GM23338 (cell line): ENCODE measurements around the gene CRELD1. TPM values are rescaled to one million over a fixed set of nuclear protein-coding genes. Genes with fewer than 3 reads are reported as not detected.

Source experiments
- ATAC-seq: fragments of 200-7000 bp; cut with Tn5 transposase; 3 replicates; pipeline ENCODE4 v1.9.1; 2020
- DNase-seq: peaks from one replicate; pipeline ENCODE4 v3.0.0-alpha.2; 2015; ENCODE audit warnings: low spot score
- H2AFZ ChIP-seq: fragments of 200-600 bp; sonication (generic); 2 replicates; pipeline ENCODE4 v1.8.0; 2016; ENCODE audit warnings: antibody characterized with exemption, mild to moderate bottlenecking, moderate library complexity
- H3F3A ChIP-seq: fragments of 200-600 bp; sonication (generic); replicated peaks from 2 replicates; pipeline ENCODE4 v1.8.0; 2017; ENCODE audit warnings: antibody characterized with exemption, mixed run types, low read depth
- H3K27ac ChIP-seq: fragments of 200-600 bp; sonication (generic); 2 replicates; pipeline ENCODE4 v1.6.1; 2016; ENCODE audit warnings: low read depth
- H3K27me3 ChIP-seq: fragments of 200-600 bp; sonication (generic); 2 replicates; pipeline ENCODE4 v1.8.0; 2016; ENCODE audit warnings: mild to moderate bottlenecking, mixed run types, moderate library complexity; ENCODE audit not compliant: insufficient read depth
- H3K36me3 ChIP-seq: fragments of 200-600 bp; sonication (generic); 2 replicates; pipeline ENCODE4 v1.8.0; 2016; ENCODE audit warnings: mild to moderate bottlenecking; ENCODE audit not compliant: insufficient read depth
- H3K4me1 ChIP-seq: fragments of 200-600 bp; sonication (generic); 2 replicates; pipeline ENCODE4 v1.8.0; 2016; ENCODE audit warnings: mild to moderate bottlenecking, moderate library complexity; ENCODE audit not compliant: insufficient read depth
- H3K4me2 ChIP-seq: fragments of 200-600 bp; sonication (generic); 2 replicates; pipeline ENCODE4 v1.7.1; 2017; ENCODE audit warnings: mixed run types
- H3K4me3 ChIP-seq: fragments of 200-600 bp; sonication (generic); 2 replicates; pipeline ENCODE4 v1.6.1; 2016; ENCODE audit warnings: mixed run types
- H3K79me2 ChIP-seq: fragments of 200-600 bp; sonication (generic); replicated peaks from 2 replicates; pipeline ENCODE4 v1.8.0; 2017; ENCODE audit warnings: mild to moderate bottlenecking; ENCODE audit not compliant: insufficient read depth
- H3K9me2 ChIP-seq: fragments of 200-600 bp; sonication (generic); 2 replicates; pipeline ENCODE4 v1.8.0; 2017; ENCODE audit not compliant: insufficient read depth
- H4K20me1 ChIP-seq: fragments of 200-600 bp; sonication (generic); replicated peaks from 2 replicates; pipeline ENCODE4 v1.8.0; 2017; ENCODE audit warnings: mild to moderate bottlenecking; ENCODE audit not compliant: insufficient read depth
- H3K27ac Mint-ChIP-seq: 2 replicates; pipeline ENCODE4 v1.8.0; 2020; ENCODE audit warnings: inconsistent platforms, mild to moderate bottlenecking, moderate library complexity, mixed read lengths
- H3K27me3 Mint-ChIP-seq: 3 replicates; pipeline ENCODE4 v1.8.0; 2022; ENCODE audit warnings: low read depth, mild to moderate bottlenecking, moderate library complexity, mixed read lengths, inconsistent platforms; ENCODE audit not compliant: insufficient read depth, poor library complexity
- H3K36me3 Mint-ChIP-seq: 3 replicates; pipeline ENCODE4 v1.8.0; 2021; ENCODE audit warnings: low read depth, mild to moderate bottlenecking, inconsistent platforms, moderate library complexity, mixed read lengths
- H3K4me1 Mint-ChIP-seq: 3 replicates; pipeline ENCODE4 v1.8.0; 2020; ENCODE audit warnings: mild to moderate bottlenecking, inconsistent platforms, mixed read lengths
- H3K4me3 Mint-ChIP-seq: 3 replicates; pipeline ENCODE4 v1.8.0; 2021; ENCODE audit warnings: moderate library complexity, mild to moderate bottlenecking, inconsistent platforms, mixed read lengths
- H3K9me3 Mint-ChIP-seq: 3 replicates; pipeline ENCODE4 v1.8.0; 2020; ENCODE audit warnings: moderate library complexity, mild to moderate bottlenecking, inconsistent platforms, mixed read lengths
- CREB1 ChIP-seq: fragments of 250-450 bp; sonication (Bioruptor Pico); IDR thresholded peaks from 2 replicates; pipeline ENCODE4 v1.5.0; 2020; ENCODE audit warnings: low read depth, mild to moderate bottlenecking, moderate library complexity
- polyA plus RNA-seq: library from polyadenylated mRNA; unstranded; fragments of >200 nt; fragmentation: Nextera tagmentation; extraction: Ambion mirVana; gene quantifications from 2 replicates; pipeline ENCODE4 v1.2.1, GENCODE V29; 2016
- total RNA-seq: library from RNA; depleted of rRNA; stranded (reverse); fragments of >200 nt; shearing (Covaris generic); gene quantifications from 2 replicates; pipeline ENCODE4 v1.2.3, GENCODE V29; 2014
- TF ChIP-seq, protein P1 (sequence below): fragments of 250-450 bp; sonication (Bioruptor Pico); IDR thresholded peaks from 2 replicates; pipeline ENCODE4 v1.5.0; 2020; ENCODE audit warnings: mild to moderate bottlenecking, moderate library complexity
- TF ChIP-seq, protein P2 (sequence below): IDR thresholded peaks from 2 replicates; pipeline ENCODE4 v1.6.1; 2016; ENCODE audit warnings: antibody characterized with exemption

The CRELD1 gene
- total and polyA plus RNA-seq, 2 experiments from 2014 or later = 11.5 to 13.1 TPM

DNA sequence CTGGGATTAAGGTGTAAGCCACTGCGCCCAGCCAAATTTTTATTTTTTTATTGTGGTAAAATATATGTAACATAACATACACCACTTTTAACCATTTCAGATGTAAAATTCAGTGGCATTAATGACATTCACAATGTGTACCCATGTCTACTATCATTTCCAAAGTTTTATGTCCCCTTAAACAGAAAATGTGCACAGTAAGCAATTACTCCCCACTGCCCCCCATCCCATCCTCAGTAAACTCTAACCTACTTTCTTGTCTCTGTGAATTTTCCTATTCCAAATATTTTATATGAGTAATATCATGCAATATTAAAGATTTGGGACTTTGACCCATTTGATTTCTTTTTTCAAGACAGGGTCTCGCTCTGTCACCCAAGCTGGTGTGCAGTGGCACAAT lies 33.2 kb downstream of the CRELD1 start (continued):
- TF ChIP-seq, protein P1, sequence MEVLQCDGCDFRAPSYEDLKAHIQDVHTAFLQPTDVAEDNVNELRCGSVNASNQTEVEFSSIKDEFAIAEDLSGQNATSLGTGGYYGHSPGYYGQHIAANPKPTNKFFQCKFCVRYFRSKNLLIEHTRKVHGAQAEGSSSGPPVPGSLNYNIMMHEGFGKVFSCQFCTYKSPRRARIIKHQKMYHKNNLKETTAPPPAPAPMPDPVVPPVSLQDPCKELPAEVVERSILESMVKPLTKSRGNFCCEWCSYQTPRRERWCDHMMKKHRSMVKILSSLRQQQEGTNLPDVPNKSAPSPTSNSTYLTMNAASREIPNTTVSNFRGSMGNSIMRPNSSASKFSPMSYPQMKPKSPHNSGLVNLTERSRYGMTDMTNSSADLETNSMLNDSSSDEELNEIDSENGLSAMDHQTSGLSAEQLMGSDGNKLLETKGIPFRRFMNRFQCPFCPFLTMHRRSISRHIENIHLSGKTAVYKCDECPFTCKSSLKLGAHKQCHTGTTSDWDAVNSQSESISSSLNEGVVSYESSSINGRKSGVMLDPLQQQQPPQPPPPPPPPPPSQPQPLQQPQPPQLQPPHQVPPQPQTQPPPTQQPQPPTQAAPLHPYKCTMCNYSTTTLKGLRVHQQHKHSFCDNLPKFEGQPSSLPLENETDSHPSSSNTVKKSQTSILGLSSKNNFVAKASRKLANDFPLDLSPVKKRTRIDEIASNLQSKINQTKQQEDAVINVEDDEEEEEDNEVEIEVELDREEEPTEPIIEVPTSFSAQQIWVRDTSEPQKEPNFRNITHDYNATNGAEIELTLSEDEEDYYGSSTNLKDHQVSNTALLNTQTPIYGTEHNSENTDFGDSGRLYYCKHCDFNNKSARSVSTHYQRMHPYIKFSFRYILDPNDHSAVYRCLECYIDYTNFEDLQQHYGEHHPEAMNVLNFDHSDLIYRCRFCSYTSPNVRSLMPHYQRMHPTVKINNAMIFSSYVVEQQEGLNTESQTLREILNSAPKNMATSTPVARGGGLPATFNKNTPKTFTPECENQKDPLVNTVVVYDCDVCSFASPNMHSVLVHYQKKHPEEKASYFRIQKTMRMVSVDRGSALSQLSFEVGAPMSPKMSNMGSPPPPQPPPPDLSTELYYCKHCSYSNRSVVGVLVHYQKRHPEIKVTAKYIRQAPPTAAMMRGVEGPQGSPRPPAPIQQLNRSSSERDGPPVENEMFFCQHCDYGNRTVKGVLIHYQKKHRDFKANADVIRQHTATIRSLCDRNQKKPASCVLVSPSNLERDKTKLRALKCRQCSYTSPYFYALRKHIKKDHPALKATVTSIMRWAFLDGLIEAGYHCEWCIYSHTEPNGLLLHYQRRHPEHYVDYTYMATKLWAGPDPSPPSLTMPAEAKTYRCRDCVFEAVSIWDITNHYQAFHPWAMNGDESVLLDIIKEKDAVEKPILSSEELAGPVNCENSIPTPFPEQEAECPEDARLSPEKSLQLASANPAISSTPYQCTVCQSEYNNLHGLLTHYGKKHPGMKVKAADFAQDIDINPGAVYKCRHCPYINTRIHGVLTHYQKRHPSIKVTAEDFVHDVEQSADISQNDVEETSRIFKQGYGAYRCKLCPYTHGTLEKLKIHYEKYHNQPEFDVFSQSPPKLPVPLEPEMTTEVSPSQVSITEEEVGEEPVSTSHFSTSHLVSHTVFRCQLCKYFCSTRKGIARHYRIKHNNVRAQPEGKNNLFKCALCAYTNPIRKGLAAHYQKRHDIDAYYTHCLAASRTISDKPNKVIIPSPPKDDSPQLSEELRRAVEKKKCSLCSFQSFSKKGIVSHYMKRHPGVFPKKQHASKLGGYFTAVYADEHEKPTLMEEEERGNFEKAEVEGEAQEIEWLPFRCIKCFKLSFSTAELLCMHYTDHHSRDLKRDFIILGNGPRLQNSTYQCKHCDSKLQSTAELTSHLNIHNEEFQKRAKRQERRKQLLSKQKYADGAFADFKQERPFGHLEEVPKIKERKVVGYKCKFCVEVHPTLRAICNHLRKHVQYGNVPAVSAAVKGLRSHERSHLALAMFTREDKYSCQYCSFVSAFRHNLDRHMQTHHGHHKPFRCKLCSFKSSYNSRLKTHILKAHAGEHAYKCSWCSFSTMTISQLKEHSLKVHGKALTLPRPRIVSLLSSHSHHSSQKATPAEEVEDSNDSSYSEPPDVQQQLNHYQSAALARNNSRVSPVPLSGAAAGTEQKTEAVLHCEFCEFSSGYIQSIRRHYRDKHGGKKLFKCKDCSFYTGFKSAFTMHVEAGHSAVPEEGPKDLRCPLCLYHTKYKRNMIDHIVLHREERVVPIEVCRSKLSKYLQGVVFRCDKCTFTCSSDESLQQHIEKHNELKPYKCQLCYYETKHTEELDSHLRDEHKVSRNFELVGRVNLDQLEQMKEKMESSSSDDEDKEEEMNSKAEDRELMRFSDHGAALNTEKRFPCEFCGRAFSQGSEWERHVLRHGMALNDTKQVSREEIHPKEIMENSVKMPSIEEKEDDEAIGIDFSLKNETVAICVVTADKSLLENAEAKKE (CRISPR knock-in tag) = no peak
- no peak for TF ChIP-seq CREB1 (CRISPR knock-in tag)
- TF ChIP-seq, protein P2, sequence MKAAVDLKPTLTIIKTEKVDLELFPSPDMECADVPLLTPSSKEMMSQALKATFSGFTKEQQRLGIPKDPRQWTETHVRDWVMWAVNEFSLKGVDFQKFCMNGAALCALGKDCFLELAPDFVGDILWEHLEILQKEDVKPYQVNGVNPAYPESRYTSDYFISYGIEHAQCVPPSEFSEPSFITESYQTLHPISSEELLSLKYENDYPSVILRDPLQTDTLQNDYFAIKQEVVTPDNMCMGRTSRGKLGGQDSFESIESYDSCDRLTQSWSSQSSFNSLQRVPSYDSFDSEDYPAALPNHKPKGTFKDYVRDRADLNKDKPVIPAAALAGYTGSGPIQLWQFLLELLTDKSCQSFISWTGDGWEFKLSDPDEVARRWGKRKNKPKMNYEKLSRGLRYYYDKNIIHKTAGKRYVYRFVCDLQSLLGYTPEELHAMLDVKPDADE = no peak

- TF ChIP-seq, protein P1 (CRISPR knock-in tag) = no peak
- DNase-seq = no peak
These were observed 36.0 kb downstream of the CRELD1 start for GRCh38 chr3:9969632-9970019.

More at GRCh38 chr3:9969632-9970019, 36.0 kb downstream of the CRELD1 start:
- no peaks in the 10 kb centered on the region for H3K27me3 ChIP-seq
- H3K4me3 Mint-ChIP-seq = no peak overlapping the region
- peaks cover 51% of the 10 kb centered on the region for H3K36me3 Mint-ChIP-seq
- H3K79me2 ChIP-seq = no peaks in the 10 kb centered on the region
- H3K36me3 ChIP-seq = peaks cover 19% of the 10 kb centered on the region
- H3K27me3 Mint-ChIP-seq = no peaks in the 10 kb centered on the region
- H3K27ac Mint-ChIP-seq = no peak overlapping the region
- no peak overlapping the region for H3K27ac ChIP-seq
- H4K20me1 ChIP-seq = 0 out of 2 replicates have a peak, but pooled peaks cover 4% of the 10 kb centered on the region
- H3K4me1 Mint-ChIP-seq = no peaks in the 10 kb centered on the region
- H3K4me2 ChIP-seq = no peak overlapping the region
- H3K9me3 Mint-ChIP-seq = no peaks in the 10 kb centered on the region
- no peaks in the 10 kb centered on the region for H3K4me1 ChIP-seq
- no peaks in the 10 kb centered on the region for H3F3A ChIP-seq
- no peak overlapping the region for H2AFZ ChIP-seq
- H3K9me2 ChIP-seq = 0 out of 2 replicates have a peak, but pooled peaks cover 3% of the 10 kb centered on the region
- no peak overlapping the region for H3K4me3 ChIP-seq
- ATAC-seq = no peak
